GM18526 (cell line): Measurements from ENCODE around the gene KIAA0232.

ENCODE experiments used
- POLR2A ChIP-seq: IDR thresholded peaks from 3 replicates; pipeline ENCODE4 v1.6.1; 2011; ENCODE audit not compliant: insufficient read length; ENCODE audit errors: extremely low read depth

KIAA0232 gene

GRCh38 chr4:6874981-6875380, 92.5 kb downstream of the KIAA0232 start:
- TF ChIP-seq POLR2A, result no peak

- no peak for TF ChIP-seq POLR2A
Measured at GRCh38 chr4:6875431-6875831, 92.9 kb downstream of the KIAA0232 start.

- TF ChIP-seq POLR2A, result no peak
Measured at GRCh38 chr4:6876440-6876839, 93.9 kb downstream of the KIAA0232 start.

GRCh38 chr4:6877067-6877466, 94.5 kb downstream of the KIAA0232 start:
- no peak for TF ChIP-seq POLR2A

GRCh38 chr4:6878451-6879059, 96.0 kb downstream of the KIAA0232 start:
- no peak for TF ChIP-seq POLR2A

- TF ChIP-seq POLR2A, result no peak
Measured at GRCh38 chr4:6880691-6881090, 98.2 kb downstream of the KIAA0232 start.

GRCh38 chr4:6881908-6882307, 99.4 kb downstream of the KIAA0232 start:
- no peak for TF ChIP-seq POLR2A

GRCh38 chr4:6884341-6884870, 101.9 kb downstream of the KIAA0232 start:
- TF ChIP-seq POLR2A, result no peak

- TF ChIP-seq POLR2A, result no peak
Measured at GRCh38 chr4:6885953-6886557, 103.5 kb downstream of the KIAA0232 start.

- no peak for TF ChIP-seq POLR2A
Measured at GRCh38 chr4:6886886-6887285, 104.4 kb downstream of the KIAA0232 start.

GRCh38 chr4:6887591-6888371, 105.3 kb downstream of the KIAA0232 start:
- no peak for TF ChIP-seq POLR2A

GRCh38 chr4:6888506-6889071, 106.1 kb downstream of the KIAA0232 start:
- TF ChIP-seq POLR2A, result no peak

GRCh38 chr4:6889101-6889735, 106.7 kb downstream of the KIAA0232 start:
- no peak for TF ChIP-seq POLR2A

GRCh38 chr4:6889736-6890324, 107.3 kb downstream of the KIAA0232 start:
- TF ChIP-seq POLR2A, result no peak

- no peak for TF ChIP-seq POLR2A
Measured at GRCh38 chr4:6890358-6890757, 107.8 kb downstream of the KIAA0232 start.
